Activated CD4-positive, alpha-beta T cell treated with anti-CD3 and anti-CD28 coated beads for 1 hour (primary cell): ENCODE data around the gene TPRX2.
A peak's percentile ranks its signal among the peaks of the same experiment; 100 is the strongest.
"Not testable (repeated sequence)": the region's sequence is repeated elsewhere in the genome, so short reads cannot be mapped to it uniquely, and the experiment has no call there.

Experiments
- DNase-seq: peaks from one replicate; pipeline ENCODE4 v3.0.0-alpha.2; 2020

Gene TPRX2

GRCh38 chr19:47863514-47863936, 4.5 kb downstream of the TPRX2 start:
- DNase-seq: peak; percentile 73

- DNase-seq: no peak
Observed at GRCh38 chr19:47865166-47865565, 6.1 kb downstream of the TPRX2 start.

GRCh38 chr19:47878906-47879305, 19.9 kb downstream of the TPRX2 start:
- DNase-seq: no peak

DNA sequence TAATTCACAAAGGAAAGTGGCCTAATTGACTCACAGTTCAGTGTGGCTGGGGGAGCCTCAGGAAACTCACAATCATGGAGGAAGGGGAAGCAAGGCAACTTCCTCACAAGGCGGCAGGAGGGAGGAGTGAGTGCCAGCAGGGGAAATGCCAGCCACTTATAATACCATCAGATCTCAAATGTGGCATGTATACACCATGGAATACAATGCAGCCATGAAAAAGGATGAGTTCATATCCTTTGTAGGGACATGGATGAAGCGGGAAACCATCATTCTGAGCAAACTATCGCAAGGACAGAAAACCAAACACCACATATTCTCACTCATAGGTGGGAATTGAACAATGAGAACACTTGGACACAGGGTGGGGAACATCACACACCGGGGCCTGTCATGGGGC, 20.4 kb downstream of the TPRX2 start:
- DNase-seq: not testable (repeated sequence)

GRCh38 chr19:47881757-47882156, 22.7 kb downstream of the TPRX2 start:
- no peak for DNase-seq

DNA sequence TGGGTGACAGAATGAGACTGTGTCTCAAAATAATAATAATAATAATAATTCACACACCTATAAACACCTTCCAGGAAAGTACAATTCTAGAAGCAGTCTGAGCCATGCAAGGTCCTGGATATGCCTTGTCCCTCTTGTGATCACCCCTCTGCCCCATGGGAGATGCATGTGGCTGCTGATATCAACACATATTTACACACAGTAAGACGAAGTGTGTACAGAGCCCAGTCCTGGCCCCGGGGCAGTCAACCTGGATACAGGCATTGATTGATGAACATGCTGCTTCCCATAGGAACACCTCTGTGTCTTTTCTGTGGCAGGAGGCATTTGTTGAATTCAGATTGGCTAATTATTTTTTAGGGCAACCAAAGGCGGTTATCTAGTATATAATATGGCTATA, 23.9 kb downstream of the TPRX2 start:
- DNase-seq: no peak

GRCh38 chr19:47885067-47885463, 26.0 kb downstream of the TPRX2 start:
- no peak for DNase-seq

GRCh38 chr19:47886010-47886559, 27.1 kb downstream of the TPRX2 start, which contains the start of gene SULT2A1:
TSS of gene SULT2A1 (minus strand) at chr19:47886315. CDS start at chr19:47886257, 58 bp downstream.
- no peak for DNase-seq

GRCh38 chr19:47890865-47891621, 32.0 kb downstream of the TPRX2 start:
- no peak for DNase-seq

DNA sequence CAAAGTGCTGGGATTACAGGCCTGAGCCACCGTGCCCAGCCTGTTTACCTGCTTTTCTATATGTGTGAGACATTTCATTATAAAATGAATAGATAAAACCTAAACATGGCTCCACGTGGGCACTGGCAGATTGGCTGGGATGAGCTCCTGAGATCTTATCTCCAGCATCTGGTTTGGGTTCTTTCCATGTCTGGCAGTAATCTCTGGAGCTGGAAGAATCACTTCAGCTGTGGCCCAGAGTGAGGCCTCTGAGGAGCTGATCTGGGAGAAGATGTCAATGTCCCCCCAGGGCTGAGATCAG, 32.5 kb downstream of the TPRX2 start:
- no peak for DNase-seq

- DNase-seq: no peak
Observed at GRCh38 chr19:47891923-47892666, 33.1 kb downstream of the TPRX2 start.

GRCh38 chr19:47895165-47895782, 36.2 kb downstream of the TPRX2 start:
- no peak for DNase-seq

DNA sequence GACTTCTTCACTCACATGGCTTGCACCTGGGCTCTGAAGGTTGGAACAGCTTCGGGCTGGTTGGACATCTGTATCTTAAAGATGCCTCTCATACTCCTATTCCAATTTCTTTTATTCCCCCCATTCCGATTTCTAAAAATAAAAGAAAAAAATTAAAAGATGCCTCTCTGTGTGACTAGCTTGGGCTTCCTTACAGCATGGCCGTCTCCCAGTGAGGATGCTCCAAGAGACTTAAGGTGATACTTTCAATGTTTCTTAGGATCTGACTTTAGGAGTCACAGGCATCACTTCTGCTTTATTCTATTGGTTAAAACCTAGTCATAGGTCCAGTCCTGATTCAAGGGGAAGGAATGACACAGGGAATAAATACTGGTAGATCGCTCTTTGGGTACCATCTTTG, 37.0 kb downstream of the TPRX2 start:
- DNase-seq: no peak

- DNase-seq: no peak
Observed at GRCh38 chr19:47896773-47897172, 37.7 kb downstream of the TPRX2 start.

DNA sequence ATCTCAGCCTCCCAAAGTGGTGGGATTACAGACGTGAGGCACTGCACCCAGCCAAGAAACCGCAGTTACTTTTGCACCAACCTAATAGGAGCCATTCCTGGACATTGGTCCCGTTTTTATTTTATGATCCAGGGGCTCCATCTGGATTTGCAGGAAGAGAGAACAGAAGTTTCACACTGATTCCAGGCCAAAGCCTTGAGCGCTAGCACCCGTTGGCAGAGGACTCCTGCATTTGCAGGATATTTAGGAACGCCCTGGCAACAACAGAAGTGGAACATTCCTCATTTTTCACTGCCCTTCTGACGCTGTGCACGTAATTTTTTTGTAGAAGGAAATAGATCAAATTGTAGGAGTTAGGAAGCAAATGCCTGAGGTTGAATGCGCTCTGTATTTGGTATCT, 38.8 kb downstream of the TPRX2 start:
- no peak for DNase-seq

DNA sequence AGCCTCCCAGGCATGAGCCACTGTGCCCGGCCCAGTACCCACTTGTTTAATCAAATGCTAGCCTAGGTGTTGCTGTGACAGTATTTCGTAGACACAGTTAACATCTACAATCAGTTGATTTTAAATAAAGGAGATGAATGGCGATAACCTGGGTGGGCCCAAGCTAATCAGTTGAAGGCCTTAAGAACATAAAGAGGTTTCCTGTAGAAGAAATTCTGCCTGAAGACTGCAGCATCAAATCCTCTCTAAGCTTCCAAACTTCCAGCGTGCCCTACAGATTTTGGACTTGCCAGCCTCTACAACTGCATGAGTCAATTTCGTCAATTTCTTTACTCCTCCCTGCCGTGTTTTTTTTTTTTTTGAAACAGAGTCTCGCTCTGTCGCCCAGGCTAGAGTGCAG, 40.3 kb downstream of the TPRX2 start:
- DNase-seq: no peak

DNA sequence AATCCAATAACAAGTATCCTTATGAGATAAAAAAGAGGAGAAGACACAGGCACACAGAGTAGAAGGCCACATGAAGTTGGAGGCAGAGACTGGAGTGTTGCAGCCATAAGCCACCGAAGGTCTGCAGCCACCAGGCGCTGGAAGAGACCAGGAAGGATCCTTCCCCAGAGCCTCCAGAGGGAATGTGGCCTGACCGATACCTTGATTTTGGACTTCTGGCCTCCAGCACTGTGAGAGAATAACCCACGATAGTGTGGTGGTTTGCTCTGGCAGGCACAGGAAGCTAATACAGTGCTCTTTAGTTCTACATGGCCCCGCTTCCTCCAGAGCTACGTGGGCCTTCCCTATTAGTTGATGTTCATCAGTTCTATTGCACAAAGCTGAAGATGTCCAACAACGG, 42.3 kb downstream of the TPRX2 start:
- no peak for DNase-seq

GRCh38 chr19:47909350-47909749, 50.3 kb downstream of the TPRX2 start:
- peak; percentile 56 for DNase-seq

DNA sequence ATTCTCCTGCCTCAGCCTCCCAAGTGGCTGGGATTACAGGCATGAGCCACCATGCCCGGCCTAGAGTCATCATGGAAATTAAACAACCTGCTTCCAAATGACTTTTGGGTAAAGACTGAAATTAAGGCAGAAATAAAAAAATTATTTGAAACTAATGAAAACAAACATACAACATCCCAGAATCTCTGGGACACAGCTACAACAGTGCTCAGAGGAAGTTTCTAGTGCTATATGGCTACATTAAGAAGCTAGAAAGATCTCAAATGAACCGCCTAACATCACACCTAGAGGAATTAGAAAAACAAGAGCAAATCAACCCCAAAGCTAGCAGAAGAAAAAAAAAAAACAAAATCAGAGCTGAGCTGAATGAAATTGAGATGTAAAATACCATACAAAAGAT, 51.2 kb downstream of the TPRX2 start:
- DNase-seq: not testable (repeated sequence)
